HUES64 (cell line): ENCODE data around the gene KLHL41. TPM values are rescaled to one million over a fixed set of nuclear protein-coding genes. Genes with fewer than 3 reads are reported as not detected.

Experiments used
- H3K27ac ChIP-seq: 2 replicates; pipeline ENCODE4 v1.7.0; 2013; ENCODE audit warnings: low read depth, low read length, inconsistent platforms
- H3K27me3 ChIP-seq: 2 replicates; pipeline ENCODE4 v1.6.1; 2013; ENCODE audit warnings: mild to moderate bottlenecking, low read length; ENCODE audit not compliant: insufficient read depth
- H3K36me3 ChIP-seq: 2 replicates; pipeline ENCODE4 v1.6.1; 2013; ENCODE audit warnings: mild to moderate bottlenecking, low read length; ENCODE audit not compliant: insufficient read depth
- H3K4me1 ChIP-seq: 2 replicates; pipeline ENCODE4 v1.6.1; 2013; ENCODE audit warnings: mild to moderate bottlenecking, low read length, moderate library complexity; ENCODE audit not compliant: insufficient read depth
- H3K4me3 ChIP-seq: 2 replicates; pipeline ENCODE4 v1.5.1; 2013; ENCODE audit warnings: mild to moderate bottlenecking, low read length, moderate library complexity
- H3K9ac ChIP-seq: 2 replicates; pipeline ENCODE4 v1.6.1; 2013; ENCODE audit warnings: mild to moderate bottlenecking, low read depth, low read length
- H3K9me3 ChIP-seq: 2 replicates; pipeline ENCODE4 v1.6.1; 2013; ENCODE audit warnings: low read depth, low read length; ENCODE audit not compliant: insufficient read depth
- WGBS: fragments of 150-250, 120-280 bp; methylation state at CpG from one replicate; pipeline ENCODE4 v1.1.7; 2013; ENCODE audit warnings: missing lambda C conversion rate; 5-methylcytosine and 5-hydroxymethylcytosine counted together
- polyA plus RNA-seq, 2 experiments: library from polyadenylated mRNA; stranded (reverse); fragments of 50-300 nt; gene quantifications; one replicate each; pipeline ENCODE4 v1.2.3, GENCODE V29; 2013

Gene KLHL41
- 0.10 TPM for polyA plus RNA-seq (2013, experiment 1 of 2)
- polyA plus RNA-seq (2013, experiment 2 of 2): not detected

GRCh38 chr2:169509298-169509885 lies at the start of gene KLHL41:
Gene KLHL41 (plus strand): TSS chr2:169509702. CDS start chr2:169509779, 77 bp downstream.
- Histone ChIP-seq H3K9me3 (no peaks in the 10 kb centered on the region), H3K36me3 (no peaks in the 10 kb centered on the region), H3K4me3 (no peak within 1 kb of the TSS), H3K9ac (0 out of 2 replicates have a peak within 1 kb of the TSS, but pooled peaks have one; percentile 2), H3K4me1 (peaks cover 12% of the 10 kb centered on the region; the same call in 1 of the 2 replicates), H3K27me3 (no peaks in the 10 kb centered on the region), H3K27ac (no peak within 1 kb of the TSS)
- 60% methylated on average over 4 of the region's 4 CpGs for WGBS

- H3K27me3 ChIP-seq: no peaks in the 10 kb centered on the region
- H3K9me3 ChIP-seq: no peaks in the 10 kb centered on the region
- H3K9ac ChIP-seq: no peak overlapping the region
- H3K4me3 ChIP-seq: no peak overlapping the region
- H3K27ac ChIP-seq: no peak overlapping the region
- H3K36me3 ChIP-seq: no peaks in the 10 kb centered on the region
- WGBS: 91% methylated on average over 1 of the region's 1 CpG
- no peaks in the 10 kb centered on the region for H3K4me1 ChIP-seq
Observed at GRCh38 chr2:169461143-169461542, 48.4 kb upstream of the KLHL41 start.

DNA sequence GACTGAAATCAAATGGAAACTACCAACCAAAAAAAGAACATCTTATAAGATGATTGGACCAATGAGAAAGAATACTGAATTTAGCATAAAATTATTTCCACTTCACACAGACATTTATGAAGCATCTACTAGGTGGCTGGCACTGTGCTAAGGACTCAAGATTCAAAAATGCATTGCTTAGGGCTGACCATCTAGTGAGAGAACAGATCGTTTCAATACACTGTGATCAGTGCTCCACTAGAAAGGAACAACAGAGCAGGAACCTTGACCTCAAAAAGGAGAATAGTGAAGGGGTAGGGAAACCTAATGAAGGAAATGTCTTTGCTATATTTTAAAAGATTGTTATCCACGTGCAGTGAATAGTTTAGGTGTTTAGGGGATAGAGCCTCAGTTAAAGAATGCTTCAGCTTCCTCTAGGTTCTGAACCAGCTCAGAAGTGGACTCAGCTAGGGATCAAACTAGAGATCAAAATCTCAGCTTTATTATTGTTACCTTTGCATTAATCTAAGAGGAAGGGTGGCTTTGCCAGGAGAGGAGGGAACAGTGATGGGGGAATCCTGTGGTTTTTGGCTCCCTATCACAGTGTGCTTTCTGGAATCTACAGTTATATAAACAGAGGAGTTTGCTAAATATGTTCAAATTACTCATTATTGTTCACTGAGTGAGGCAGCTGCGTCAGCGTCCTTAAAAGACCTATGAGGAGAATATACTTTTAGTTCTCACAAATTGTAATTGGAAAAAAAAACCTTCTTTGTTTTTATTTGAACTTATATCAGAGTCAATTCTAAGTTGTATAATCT lies 46.4 kb upstream of the KLHL41 start:
- H3K9me3 ChIP-seq: no peaks in the 10 kb centered on the region
- H3K36me3 ChIP-seq: no peaks in the 10 kb centered on the region
- H3K4me1 ChIP-seq: no peaks in the 10 kb centered on the region
- H3K27ac ChIP-seq: no peak overlapping the region
- no peaks in the 10 kb centered on the region for H3K27me3 ChIP-seq
- WGBS: 84% methylated on average over 2 of the region's 4 CpGs
- no peak overlapping the region for H3K9ac ChIP-seq
- H3K4me3 ChIP-seq: no peak overlapping the region

- WGBS: no CpG with 5 or more reads among the region's 1 CpG
Observed at GRCh38 chr2:169464466-169464865, 45.0 kb upstream of the KLHL41 start.

GRCh38 chr2:169464882-169465281 lies 44.6 kb upstream of the KLHL41 start:
- H3K4me3 ChIP-seq: no peak overlapping the region
- H3K4me1 ChIP-seq: no peaks in the 10 kb centered on the region
- WGBS: 90% methylated on average over 2 of the region's 2 CpGs
- H3K9ac ChIP-seq: no peak overlapping the region
- no peaks in the 10 kb centered on the region for H3K9me3 ChIP-seq
- no peak overlapping the region for H3K27ac ChIP-seq
- H3K27me3 ChIP-seq: no peaks in the 10 kb centered on the region
- no peaks in the 10 kb centered on the region for H3K36me3 ChIP-seq

More at GRCh38 chr2:169464466-169464865, 45.0 kb upstream of the KLHL41 start:
- Histone ChIP-seq H3K9ac (no peak overlapping the region), H3K27ac (no peak overlapping the region), H3K27me3 (no peaks in the 10 kb centered on the region), H3K9me3 (no peaks in the 10 kb centered on the region), H3K36me3 (no peaks in the 10 kb centered on the region), H3K4me3 (no peak overlapping the region), H3K4me1 (no peaks in the 10 kb centered on the region)

GRCh38 chr2:169468841-169469240 lies 40.7 kb upstream of the KLHL41 start:
- H3K27me3 ChIP-seq: no peaks in the 10 kb centered on the region; the same call in 1 of the 2 replicates
- no peak overlapping the region for H3K9ac ChIP-seq
- H3K36me3 ChIP-seq: no peaks in the 10 kb centered on the region
- no peak overlapping the region for H3K27ac ChIP-seq
- H3K4me3 ChIP-seq: no peak overlapping the region
- no peaks in the 10 kb centered on the region for H3K9me3 ChIP-seq
- 100% methylated on average over 1 of the region's 1 CpG for WGBS
- H3K4me1 ChIP-seq: no peaks in the 10 kb centered on the region

GRCh38 chr2:169469952-169470572 lies 39.4 kb upstream of the KLHL41 start:
- Histone ChIP-seq H3K9ac (no peak overlapping the region), H3K27ac (no peak overlapping the region), H3K36me3 (no peaks in the 10 kb centered on the region), H3K4me1 (no peaks in the 10 kb centered on the region), H3K9me3 (no peaks in the 10 kb centered on the region), H3K4me3 (no peak overlapping the region), H3K27me3 (no peaks in the 10 kb centered on the region; the same call in 1 of the 2 replicates)
- WGBS: 100% methylated on average over 1 of the region's 3 CpGs

GRCh38 chr2:169472249-169472648 lies 37.3 kb upstream of the KLHL41 start:
- H3K27me3 ChIP-seq: no peaks in the 10 kb centered on the region; the same call in 1 of the 2 replicates
- H3K4me1 ChIP-seq: no peaks in the 10 kb centered on the region
- no peaks in the 10 kb centered on the region for H3K9me3 ChIP-seq
- no peak overlapping the region for H3K27ac ChIP-seq
- H3K9ac ChIP-seq: no peak overlapping the region
- no peak overlapping the region for H3K4me3 ChIP-seq
- WGBS: no CpG with 5 or more reads among the region's 1 CpG
- H3K36me3 ChIP-seq: no peaks in the 10 kb centered on the region

DNA sequence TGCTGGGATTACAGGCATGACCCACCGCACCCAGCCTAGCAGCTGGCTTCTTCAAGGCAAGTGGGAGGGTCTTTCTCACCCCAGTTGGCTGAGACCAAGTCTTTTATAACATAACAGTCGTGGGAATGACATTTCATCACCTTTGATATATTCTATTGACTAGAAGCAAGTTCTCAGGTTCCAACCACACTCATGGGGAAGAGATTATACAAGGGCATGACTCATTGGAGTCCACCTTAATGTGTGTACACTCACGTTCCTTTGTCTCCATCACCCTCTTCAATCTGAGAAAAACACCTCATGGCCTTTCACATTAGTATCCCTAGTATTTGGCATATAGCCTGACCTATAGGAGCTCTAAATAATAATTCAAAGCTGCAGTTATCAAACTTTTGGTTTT lies 33.0 kb upstream of the KLHL41 start:
- no peaks in the 10 kb centered on the region for H3K9me3 ChIP-seq
- H3K4me1 ChIP-seq: no peaks in the 10 kb centered on the region
- no peak overlapping the region for H3K4me3 ChIP-seq
- H3K36me3 ChIP-seq: no peaks in the 10 kb centered on the region
- peaks cover 36% of the 10 kb centered on the region for H3K27me3 ChIP-seq
- no peak overlapping the region for H3K27ac ChIP-seq
- H3K9ac ChIP-seq: no peak overlapping the region
- WGBS: 89% methylated on average over 3 of the region's 3 CpGs

- no peaks in the 10 kb centered on the region for H3K36me3 ChIP-seq
- peaks cover 43% of the 10 kb centered on the region for H3K27me3 ChIP-seq
- H3K27ac ChIP-seq: no peak overlapping the region
- WGBS: 85% methylated on average over 3 of the region's 3 CpGs
- no peak overlapping the region for H3K9ac ChIP-seq
- H3K4me3 ChIP-seq: no peak overlapping the region
- H3K4me1 ChIP-seq: no peaks in the 10 kb centered on the region
- H3K9me3 ChIP-seq: no peaks in the 10 kb centered on the region
Observed at GRCh38 chr2:169478339-169478738, 31.2 kb upstream of the KLHL41 start.

DNA sequence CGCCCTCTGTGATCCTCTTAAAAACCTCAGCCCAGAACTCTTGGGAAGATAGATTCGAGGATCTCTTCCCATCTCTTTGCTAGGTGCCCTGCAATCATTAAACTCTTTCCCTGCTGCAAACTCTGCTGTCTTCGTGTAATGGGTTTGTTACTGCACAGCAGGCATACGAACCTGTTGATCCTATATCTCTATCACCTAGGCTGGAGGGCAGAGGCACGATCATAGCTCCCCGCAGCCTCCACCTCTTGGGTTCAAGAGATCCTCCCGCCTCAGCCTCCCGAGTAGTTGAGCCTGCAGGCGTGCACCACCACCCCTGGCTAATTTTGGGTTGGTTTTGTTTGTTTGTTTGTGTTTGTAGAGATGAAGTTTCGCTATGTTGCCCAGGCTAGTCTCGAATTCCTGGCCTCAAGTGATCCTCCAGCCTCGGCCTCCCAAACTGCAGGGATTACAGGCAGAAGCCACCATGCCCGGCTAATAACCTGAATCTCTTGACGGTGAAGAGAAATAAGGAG lies 30.7 kb upstream of the KLHL41 start:
- 85% methylated on average over 14 of the region's 14 CpGs for WGBS
- no peak overlapping the region for H3K27ac ChIP-seq
- H3K9me3 ChIP-seq: no peaks in the 10 kb centered on the region
- peaks cover 43% of the 10 kb centered on the region for H3K27me3 ChIP-seq
- no peaks in the 10 kb centered on the region for H3K4me1 ChIP-seq
- H3K9ac ChIP-seq: no peak overlapping the region
- H3K36me3 ChIP-seq: no peaks in the 10 kb centered on the region
- H3K4me3 ChIP-seq: peak overlapping the region; percentile 65
